ENCODE data around the gene C1R. TPM values are rescaled to one million over a fixed set of nuclear protein-coding genes. Genes with fewer than 3 reads are reported as not detected.
A peak's percentile ranks its signal among the peaks of the same experiment; 100 is the strongest.

Gene C1R
- total and polyA plus RNA-seq, 2 of the 8 experiments (the other 6 are each of a cell fraction or from before 2014, with no cell fraction given): 6.9 to 16.3 TPM

GRCh38 chr12:7058850-7059395 lies 33.3 kb downstream of the C1R start:
- POLR2A ChIA-PET (ENCODE audit: partially characterized antibody): interaction anchor here (0.7 to 1.2 kb wide), 2 partner anchors 36 to 46 kb away, joined by 3 read pairs; no protein-coding TSS in a partner anchor
- 78% methylated on average over 9 of the region's 9 CpGs; no CpG with 5 or more reads in 1 of the 2 experiments for WGBS, 2 experiments (ENCODE audit: extremely low coverage in 1 of 2, insufficient coverage in 1 of 2, insufficient read length in 1 of 2, insufficient replicate concordance in 2 of 2, low coverage in 1 of 2, low lambda C conversion rate in 2 of 2, missing lambda C conversion rate in 1 of 2)

More at GRCh38 chr12:7058850-7059395, 33.3 kb downstream of the C1R start:
- H3K4me2 ChIP-seq (ENCODE audit: insufficient read depth in 1 of 2, low read depth in 2 of 2, low read length in 2 of 2): no peak overlapping the region
- H3K23me2 ChIP-seq (ENCODE audit: low read depth, low read length): no peaks in the 10 kb centered on the region
- no peak overlapping the region for H4K91ac ChIP-seq (replicated peaks; ENCODE audit: insufficient read length, low read length)
- FAIRE-seq (no peak), DNase-seq (ENCODE audit: low read depth in 1 of 2, low spot score in 2 of 2) (no peak)
- no peaks in the 10 kb centered on the region for H3K9me3 ChIP-seq (ENCODE audit: insufficient read depth in 2 of 2, low read depth in 1 of 2, low read length in 1 of 2)
- TF ChIP-seq YY1 (IDR thresholded peaks at IDR 0.05; ENCODE audit: low read depth, low read length): no peak
- no peak for TF ChIP-seq PHF8 (conservative IDR thresholded peaks at IDR 0.05; ENCODE audit: low read depth, low read length)
- no peak for TF ChIP-seq SUZ12 (IDR thresholded peaks at IDR 0.05; ENCODE audit: low read length)
- TF ChIP-seq TEAD4 (IDR thresholded peaks at IDR 0.05; ENCODE audit: low read depth, low read length): no peak
- no peak for TF ChIP-seq KDM5A (IDR thresholded peaks at IDR 0.05; ENCODE audit: low read length)
- no peak for TF ChIP-seq MAX (IDR thresholded peaks at IDR 0.05)
- no peak for TF ChIP-seq MAFK (IDR thresholded peaks at IDR 0.05; ENCODE audit: low read depth, low read length)
- no peak for TF ChIP-seq BCL11A (IDR thresholded peaks at IDR 0.05; ENCODE audit: low read depth in 2 of 2, low read length in 2 of 2)
- TF ChIP-seq FOSL1 (IDR thresholded peaks at IDR 0.05; ENCODE audit: insufficient read depth, low read depth, low read length): no peak
- TF ChIP-seq SIN3A (conservative IDR thresholded peaks at IDR 0.05 in 1 of 2, IDR thresholded peaks at IDR 0.05 in 1 of 2; ENCODE audit: low read depth in 1 of 2, low read length in 2 of 2): no peak
- no peak for TF ChIP-seq CREB1 (IDR thresholded peaks at IDR 0.05)
- TF ChIP-seq RNF2 (IDR thresholded peaks at IDR 0.05; ENCODE audit: borderline replicate concordance, low read depth, low read length, missing control alignments, poor library complexity, severe bottlenecking): no peak
- H2BK120ac ChIP-seq (replicated peaks; ENCODE audit: low read depth, low read length): no peak overlapping the region
- no peak overlapping the region for H2BK20ac ChIP-seq (ENCODE audit: low read length)
- H3K14ac ChIP-seq (ENCODE audit: insufficient read length): no peak overlapping the region
- H3K56ac ChIP-seq (replicated peaks; ENCODE audit: insufficient read length, low read depth, low read length): no peak overlapping the region
- H4K8ac ChIP-seq (ENCODE audit: extremely low read depth, insufficient read depth, low read length): no peak overlapping the region
- no peak overlapping the region for H3K9ac ChIP-seq (replicated peaks in 1 of 4; ENCODE audit: extremely low read depth in 1 of 4, low read depth in 3 of 4, low read length in 3 of 4)
- H3K36me3 ChIP-seq (ENCODE audit: control insufficient read depth in 2 of 4, insufficient read depth in 4 of 4, low read length in 3 of 4): no peaks in the 10 kb centered on the region
- H2AK5ac ChIP-seq (ENCODE audit: low read depth, low read length): no peak overlapping the region
- H3K79me1 ChIP-seq (ENCODE audit: low read depth, low read length): no peaks in the 10 kb centered on the region
- CTCF ChIA-PET (ENCODE audit: partially characterized antibody): interaction anchor here (0.6 to 6.7 kb wide), 8 partner anchors 16 to 86 kb away, joined by 3 to 58 read pairs (median 10); partner anchors contain the start of genes C1R and C1RL
- H2BK5ac ChIP-seq (ENCODE audit: low read depth, low read length): no peak overlapping the region
- H3K27me3 ChIP-seq (replicated peaks in 1 of 4; ENCODE audit: control insufficient read depth in 3 of 4, extremely low read depth in 1 of 4, insufficient read depth in 3 of 4, low read length in 3 of 4): no peaks in the 10 kb centered on the region
- H3K4me3 ChIP-seq (ENCODE audit: extremely low read depth in 1 of 4, insufficient read depth in 2 of 4, low read depth in 3 of 4, low read length in 4 of 4): no peak overlapping the region
- H3K18ac ChIP-seq (ENCODE audit: extremely low read depth, low read length): no peak overlapping the region
- no peak overlapping the region for H2AFZ ChIP-seq (ENCODE audit: low read length)
- H2BK12ac ChIP-seq (ENCODE audit: low read depth, low read length): no peak overlapping the region
- H2BK15ac ChIP-seq (ENCODE audit: low read length): 0 out of 2 replicates have a peak overlapping the region, but pooled peaks have one; percentile 10
- no peak overlapping the region for H4K5ac ChIP-seq (ENCODE audit: insufficient read length, low read depth, low read length)
- no peak overlapping the region for H3K27ac ChIP-seq (ENCODE audit: low read depth, low read length)
- H4K20me1 ChIP-seq (replicated peaks in 1 of 2; ENCODE audit: control insufficient read depth in 1 of 2, insufficient read depth in 2 of 2, low read length in 2 of 2): no peaks in the 10 kb centered on the region
- H3K79me2 ChIP-seq (ENCODE audit: control insufficient read depth in 1 of 2, insufficient read depth in 2 of 2, low read length in 2 of 2): no peaks in the 10 kb centered on the region
- no peak overlapping the region for H3K4ac ChIP-seq (replicated peaks; ENCODE audit: insufficient read length, low read depth, low read length)
- H3K4me1 ChIP-seq (replicated peaks in 1 of 4; ENCODE audit: control insufficient read depth in 3 of 4, insufficient read depth in 4 of 4, low read length in 3 of 4): peaks cover 0 to 5% (median 2%) of the 10 kb centered on the region in 4 experiments; a peak in 3 of 7 replicates
- H3K23ac ChIP-seq (ENCODE audit: insufficient read length): no peak overlapping the region
